Progenitor cell of endocrine pancreas (in vitro differentiated cells): ENCODE measurements around the gene EXOG. TPM values are rescaled to one million over a fixed set of nuclear protein-coding genes. Genes with fewer than 3 reads are reported as not detected.

ENCODE experiments used
- DNase-seq: peaks from one replicate; pipeline ENCODE4 v3.0.0; 2021; ENCODE audit warnings: low spot score; ENCODE audit not compliant: unreplicated experiment
- H3K27ac Mint-ChIP-seq: 2 replicates; pipeline ENCODE4 v1.8.0; 2021; ENCODE audit warnings: mild to moderate bottlenecking, moderate library complexity, mixed read lengths
- H3K27me3 Mint-ChIP-seq: 2 replicates; pipeline ENCODE4 v1.8.0; 2021; ENCODE audit warnings: mixed read lengths
- H3K36me3 Mint-ChIP-seq: 2 replicates; pipeline ENCODE4 v1.8.0; 2022; ENCODE audit warnings: mixed read lengths; ENCODE audit not compliant: insufficient read depth
- H3K4me1 Mint-ChIP-seq: 2 replicates; pipeline ENCODE4 v1.8.0; 2021; ENCODE audit warnings: low read depth, mixed read lengths
- H3K4me3 Mint-ChIP-seq: 2 replicates; pipeline ENCODE4 v1.8.0; 2021; ENCODE audit warnings: low read depth, mild to moderate bottlenecking, moderate library complexity, mixed read lengths
- H3K9me3 Mint-ChIP-seq: 2 replicates; pipeline ENCODE4 v1.8.0; 2021; ENCODE audit warnings: low read depth, mixed read lengths
- total RNA-seq: library from RNA; stranded (reverse); gene quantifications from 2 replicates; pipeline ENCODE4 v1.2.1, GENCODE V29; 2021
- TF ChIP-seq, protein P1 (sequence below): fragments of 200-600 bp; sonication (generic); IDR thresholded peaks from one replicate; pipeline ENCODE4 v1.5.0; 2021; ENCODE audit warnings: antibody characterized with exemption, mild to moderate bottlenecking; ENCODE audit not compliant: unreplicated experiment

EXOG gene
- total RNA-seq, 1 donor from 2014 or later, result 15.2 TPM

DNA sequence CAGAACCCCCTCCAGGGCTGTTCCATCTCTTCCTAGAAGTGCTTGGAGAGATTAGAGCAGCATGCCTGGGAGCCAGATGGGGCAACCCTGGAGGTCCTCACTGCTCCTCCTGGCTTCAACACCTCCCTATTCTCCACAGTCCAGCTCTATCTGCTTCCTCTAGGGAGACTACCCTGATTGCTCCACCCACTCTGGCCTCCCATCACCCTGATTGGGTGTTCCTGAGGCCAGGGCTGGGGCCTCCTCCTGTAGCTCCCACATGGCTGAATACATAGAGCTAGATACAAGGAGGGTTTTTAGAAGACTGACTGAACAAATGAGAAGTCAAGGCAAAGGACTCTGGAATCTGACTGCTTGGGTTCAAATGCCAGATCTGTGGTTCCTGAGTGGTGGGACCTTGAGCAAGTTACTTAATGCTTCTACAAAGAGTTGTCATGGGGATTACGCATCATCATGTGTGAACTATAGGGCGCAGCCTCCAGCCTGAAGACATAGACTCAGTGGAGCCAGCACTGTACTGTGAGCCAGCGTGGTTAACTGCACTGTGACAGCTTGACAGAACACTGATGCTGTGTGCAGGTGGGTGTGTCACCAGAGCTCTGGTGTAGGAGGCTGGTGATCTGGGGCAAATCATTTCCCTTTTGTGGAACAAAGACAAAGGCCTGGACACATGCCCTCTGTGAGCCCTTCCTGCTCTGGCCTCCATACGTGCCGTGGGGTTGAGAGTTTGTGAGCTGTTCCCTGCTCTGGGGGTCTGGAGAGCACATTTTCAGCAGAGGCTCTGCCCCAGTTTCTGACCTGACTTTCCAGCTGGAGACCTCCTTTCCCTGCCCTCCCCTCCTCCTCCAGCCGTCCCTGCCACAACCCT lies 78.5 kb downstream of the EXOG start:
- Mint-ChIP-seq H3K27ac (peak overlapping the region; percentile 59), H3K9me3 (peaks cover 4% of the 10 kb centered on the region), H3K36me3 (no peaks in the 10 kb centered on the region), H3K4me1 (no peaks in the 10 kb centered on the region), H3K4me3 (no peak overlapping the region), H3K27me3 (peaks cover 5% of the 10 kb centered on the region)
- TF ChIP-seq, protein P1, sequence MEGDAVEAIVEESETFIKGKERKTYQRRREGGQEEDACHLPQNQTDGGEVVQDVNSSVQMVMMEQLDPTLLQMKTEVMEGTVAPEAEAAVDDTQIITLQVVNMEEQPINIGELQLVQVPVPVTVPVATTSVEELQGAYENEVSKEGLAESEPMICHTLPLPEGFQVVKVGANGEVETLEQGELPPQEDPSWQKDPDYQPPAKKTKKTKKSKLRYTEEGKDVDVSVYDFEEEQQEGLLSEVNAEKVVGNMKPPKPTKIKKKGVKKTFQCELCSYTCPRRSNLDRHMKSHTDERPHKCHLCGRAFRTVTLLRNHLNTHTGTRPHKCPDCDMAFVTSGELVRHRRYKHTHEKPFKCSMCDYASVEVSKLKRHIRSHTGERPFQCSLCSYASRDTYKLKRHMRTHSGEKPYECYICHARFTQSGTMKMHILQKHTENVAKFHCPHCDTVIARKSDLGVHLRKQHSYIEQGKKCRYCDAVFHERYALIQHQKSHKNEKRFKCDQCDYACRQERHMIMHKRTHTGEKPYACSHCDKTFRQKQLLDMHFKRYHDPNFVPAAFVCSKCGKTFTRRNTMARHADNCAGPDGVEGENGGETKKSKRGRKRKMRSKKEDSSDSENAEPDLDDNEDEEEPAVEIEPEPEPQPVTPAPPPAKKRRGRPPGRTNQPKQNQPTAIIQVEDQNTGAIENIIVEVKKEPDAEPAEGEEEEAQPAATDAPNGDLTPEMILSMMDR, result no peak
- peak; percentile 4 for DNase-seq

DNA sequence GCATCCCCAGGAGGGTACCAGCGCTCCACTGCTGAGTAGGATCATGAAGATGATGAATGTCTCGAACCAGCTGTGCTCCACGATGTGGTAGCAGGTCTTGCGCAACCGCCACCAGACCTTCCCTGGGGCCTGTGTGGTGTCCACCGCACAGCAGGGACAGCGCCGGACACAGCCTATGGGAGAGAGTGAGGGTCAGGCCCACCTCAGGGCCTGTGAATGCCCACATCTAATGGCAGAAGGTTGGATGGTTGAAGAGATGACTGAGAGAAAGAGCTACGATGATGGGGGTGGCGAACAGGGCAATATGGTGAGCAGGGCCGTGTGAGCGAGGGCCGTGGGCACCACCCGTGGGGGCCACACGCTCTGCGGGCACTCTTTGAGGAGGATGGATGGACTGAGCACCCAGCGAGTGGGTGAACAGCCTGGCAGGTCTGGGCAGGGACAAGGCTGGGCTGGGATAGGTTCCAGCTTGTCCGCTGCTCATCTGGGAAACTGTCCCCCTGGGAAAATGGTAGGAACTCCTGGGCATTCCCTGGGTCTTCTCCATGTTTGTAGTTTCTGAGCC lies 79.2 kb downstream of the EXOG start:
- Mint-ChIP-seq H3K9me3 (peaks cover 4% of the 10 kb centered on the region), H3K4me3 (no peak overlapping the region), H3K4me1 (no peaks in the 10 kb centered on the region), H3K27me3 (peaks cover 5% of the 10 kb centered on the region), H3K36me3 (no peaks in the 10 kb centered on the region), H3K27ac (peak overlapping the region; percentile 59)
- DNase-seq, result no peak
- TF ChIP-seq, protein P1, result no peak

Other genes starting within 250 kb of the EXOG start
- 0.62 and 0.67 TPM in 2 replicates for gene SLC22A13, start 230.5 kb upstream of the EXOG start, total RNA-seq
- gene SLC22A14, start 214.0 kb upstream of the EXOG start, total RNA-seq, result 0.18 and 0.72 TPM in 2 replicates
- 4.0 and 7.0 TPM in 2 replicates for gene XYLB, start 149.6 kb upstream of the EXOG start, total RNA-seq
- gene ACVR2B, start 42.5 kb upstream of the EXOG start, total RNA-seq, result 77.6 and 83.9 TPM in 2 replicates
- gene SCN5A, start 153.3 kb downstream of the EXOG start, total RNA-seq, result 1.7 and 4.2 TPM in 2 replicates